CD14-positive monocyte (primary cell): ENCODE results near the gene F2. TPM values are rescaled to one million over a fixed set of nuclear protein-coding genes. Genes with fewer than 3 reads are reported as not detected.

Source experiments
- DNase-seq, 3 donors: peaks; one replicate each; pipeline ENCODE4 v3.0.0-alpha.2; 2011 to 2022
- H2AFZ ChIP-seq: 2 replicates; pipeline ENCODE4 v1.6.0; 2012; ENCODE audit warnings: mild to moderate bottlenecking, low read depth, low read length, inconsistent platforms; ENCODE audit not compliant: insufficient read depth, poor library complexity, severe bottlenecking
- H3K27ac ChIP-seq, 2 donors: 1 replicate in 1 of 2; 2 replicates in 1 of 2; pipeline ENCODE4 v1.5.1; 2012 to 2013; ENCODE audit warnings: low read length in 2 of 2, control low read depth in 1 of 2, inconsistent platforms in 1 of 2, low read depth in 1 of 2, mild to moderate bottlenecking in 1 of 2
- H3K27me3 ChIP-seq, 2 donors: one replicate each; pipeline versions ENCODE4 v1.6.0 to v1.6.1; 2011 to 2013; ENCODE audit warnings: low read length in 2 of 2; ENCODE audit not compliant: control insufficient read depth in 2 of 2, insufficient read depth in 2 of 2
- H3K36me3 ChIP-seq, 2 donors: replicated peaks in 1 of 2; 1 replicate in 1 of 2; 2 replicates in 1 of 2; pipeline versions ENCODE4 v1.5.1 to v1.6.1; 2012 to 2013; ENCODE audit warnings: low read length in 2 of 2, control low read depth in 1 of 2, inconsistent platforms in 1 of 2, mild to moderate bottlenecking in 1 of 2; ENCODE audit not compliant: insufficient read depth in 2 of 2, control insufficient read depth in 1 of 2
- H3K4me1 ChIP-seq, 2 donors: 1 replicate in 1 of 2; 2 replicates in 1 of 2; pipeline versions ENCODE4 v1.5.1 to v1.6.1; 2012 to 2013; ENCODE audit warnings: low read length in 2 of 2, control low read depth in 1 of 2, inconsistent platforms in 1 of 2, mild to moderate bottlenecking in 1 of 2, moderate library complexity in 1 of 2; ENCODE audit not compliant: insufficient read depth in 2 of 2, control insufficient read depth in 1 of 2
- H3K4me2 ChIP-seq: replicated peaks from 2 replicates; pipeline ENCODE3; 2012; ENCODE audit warnings: low read length, moderate library complexity, mild to moderate bottlenecking; ENCODE audit not compliant: poor library complexity, severe bottlenecking; ENCODE audit errors: extremely low read depth
- H3K4me3 ChIP-seq, 3 experiments: fragments of 200-600 bp in 1 of 3; sonication (generic) in 1 of 3; replicated peaks in 1 of 3; 1 replicate in 2 of 3; 2 replicates in 1 of 3; pipeline ENCODE4 v1.5.1; 2011 to 2013; ENCODE audit warnings: low read length in 3 of 3, mild to moderate bottlenecking in 3 of 3, control low read depth in 2 of 3, low read depth in 2 of 3, inconsistent platforms in 1 of 3, moderate library complexity in 1 of 3
- H3K79me2 ChIP-seq: 2 replicates; pipeline ENCODE4 v1.6.0; 2012; ENCODE audit warnings: mild to moderate bottlenecking, control low read depth, inconsistent platforms, low read length, moderate library complexity; ENCODE audit not compliant: insufficient read depth
- H3K9ac ChIP-seq: 2 replicates; pipeline ENCODE4 v1.6.0; 2017; ENCODE audit warnings: low read length, mild to moderate bottlenecking; ENCODE audit not compliant: insufficient read depth, poor library complexity, severe bottlenecking
- H3K9me3 ChIP-seq, 2 donors: replicated peaks in 1 of 2; 1 replicate in 1 of 2; 2 replicates in 1 of 2; pipeline versions ENCODE4 v1.5.1 to v1.6.1; 2012 to 2013; ENCODE audit warnings: low read length in 2 of 2, control low read depth in 1 of 2; ENCODE audit not compliant: control insufficient read depth in 1 of 2, insufficient read depth in 1 of 2
- H4K20me1 ChIP-seq: 2 replicates; pipeline ENCODE4 v1.6.0; 2012; ENCODE audit warnings: mild to moderate bottlenecking, low read length, control low read depth, moderate library complexity; ENCODE audit not compliant: insufficient read depth
- H3K27ac Mint-ChIP-seq, 7 donors: one replicate each; pipeline ENCODE4 v1.8.0; 2020; ENCODE audit warnings: mild to moderate bottlenecking in 7 of 7, mixed read lengths in 7 of 7, moderate library complexity in 6 of 7, inconsistent platforms in 2 of 7
- H3K27me3 Mint-ChIP-seq, 3 donors: one replicate each; pipeline ENCODE4 v1.8.0; 2021 to 2022; ENCODE audit warnings: low read depth in 3 of 3, mild to moderate bottlenecking in 3 of 3, mixed read lengths in 3 of 3, moderate library complexity in 3 of 3, inconsistent platforms in 1 of 3
- H3K36me3 Mint-ChIP-seq, 2 donors: one replicate each; pipeline ENCODE4 v1.8.0; 2020; ENCODE audit warnings: mixed read lengths in 2 of 2, inconsistent platforms in 1 of 2, mild to moderate bottlenecking in 1 of 2
- H3K4me1 Mint-ChIP-seq: one replicate; pipeline ENCODE4 v1.8.0; 2020; ENCODE audit warnings: mild to moderate bottlenecking, mixed read lengths
- H3K4me3 Mint-ChIP-seq, 2 donors: one replicate each; pipeline ENCODE4 v1.8.0; 2020; ENCODE audit warnings: mild to moderate bottlenecking in 2 of 2, mixed read lengths in 2 of 2, moderate library complexity in 1 of 2
- H3K9me3 Mint-ChIP-seq, 7 donors: one replicate each; pipeline ENCODE4 v1.8.0; 2020 to 2022; ENCODE audit warnings: mixed read lengths in 7 of 7, mild to moderate bottlenecking in 6 of 7, moderate library complexity in 6 of 7, inconsistent platforms in 2 of 7
- WGBS: methylation state at CpG from one replicate; pipeline ENCODE4 v1.1.5; 2013; ENCODE audit warnings: missing lambda C conversion rate; ENCODE audit not compliant: insufficient coverage; 5-methylcytosine and 5-hydroxymethylcytosine counted together
- intact Hi-C, 2 donors: fragments of 100-400 bp; cut with micrococcal nuclease; formaldehyde crosslinking; loops; one replicate each; pipeline versions ENCODE4 v1.15.0 to v1.15.1; 2023
- polyA plus RNA-seq, 3 donors: library from polyadenylated mRNA; depleted of rRNA in 1 of 3; unstranded in 2 of 3; stranded (reverse) in 1 of 3; fragments of 300-500 nt in 2 of 3; fragments of >200 nt in 1 of 3; fragmentation: Illumina TruSeq in 2 of 3; gene quantifications; 1 replicate in 2 of 3; 2 replicates in 1 of 3; pipeline ENCODE4 v1.2.3, GENCODE V29; 2012 to 2021
- TF ChIP-seq, protein P1 (sequence below): fragments of 200-600 bp; IDR thresholded peaks from one replicate; pipeline ENCODE4 v1.8.0; 2022; ENCODE audit warnings: antibody characterized with exemption, mild to moderate bottlenecking

The F2 gene
- polyA plus RNA-seq, 3 donors, result not detected

DNA sequence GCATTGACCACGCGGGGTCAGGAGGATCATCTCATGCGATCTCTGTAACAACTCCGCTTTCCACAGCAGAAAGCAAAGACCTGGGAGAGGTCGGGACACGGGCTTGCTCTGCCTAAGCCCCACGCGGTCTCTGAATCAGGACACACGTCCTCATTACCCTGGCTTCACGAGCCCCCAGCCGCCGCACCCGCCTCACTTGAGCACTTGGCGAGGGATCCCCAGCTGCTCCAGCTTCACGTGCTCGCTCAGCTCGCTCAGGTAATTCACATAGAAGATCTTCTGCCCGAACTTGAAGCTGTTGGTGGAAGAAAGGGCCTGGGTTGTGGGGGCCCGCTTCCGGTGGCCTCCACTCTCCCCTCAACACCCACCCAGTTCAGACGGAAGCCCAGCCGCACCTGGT is 38.2 kb upstream of the F2 start:
- peaks cover 0 to 1% (median 0%) of the 10 kb centered on the region in 7 donors for H3K9me3 Mint-ChIP-seq
- H3K27ac ChIP-seq, result no peak overlapping the region
- H3K4me1 ChIP-seq, result peaks cover 41 to 46% of the 10 kb centered on the region in 2 donors
- H3K9me3 ChIP-seq, result no peaks in the 10 kb centered on the region
- peaks cover 42% of the 10 kb centered on the region for H3K4me1 Mint-ChIP-seq
- no peak for DNase-seq
- no peaks in the 10 kb centered on the region for H3K27me3 ChIP-seq
- H3K36me3 ChIP-seq, result peaks cover 55 to 69% of the 10 kb centered on the region in 2 donors
- no peaks in the 10 kb centered on the region for H4K20me1 ChIP-seq
- no peak overlapping the region for H3K9ac ChIP-seq
- no peaks in the 10 kb centered on the region for H3K27me3 Mint-ChIP-seq
- no peak overlapping the region for H3K4me2 ChIP-seq
- H2AFZ ChIP-seq, result no peak overlapping the region
- intact Hi-C loops, result no loop called here
- H3K27ac Mint-ChIP-seq, result peak overlapping the region in 3 of 7 donors; percentile 30 to 37 (median 33)
- no peak overlapping the region for H3K4me3 ChIP-seq
- 95% methylated on average over 15 of the region's 22 CpGs for WGBS
- peaks cover 56 to 82% of the 10 kb centered on the region in 2 donors for H3K36me3 Mint-ChIP-seq
- no peak overlapping the region for H3K4me3 Mint-ChIP-seq
- TF ChIP-seq, protein P1, sequence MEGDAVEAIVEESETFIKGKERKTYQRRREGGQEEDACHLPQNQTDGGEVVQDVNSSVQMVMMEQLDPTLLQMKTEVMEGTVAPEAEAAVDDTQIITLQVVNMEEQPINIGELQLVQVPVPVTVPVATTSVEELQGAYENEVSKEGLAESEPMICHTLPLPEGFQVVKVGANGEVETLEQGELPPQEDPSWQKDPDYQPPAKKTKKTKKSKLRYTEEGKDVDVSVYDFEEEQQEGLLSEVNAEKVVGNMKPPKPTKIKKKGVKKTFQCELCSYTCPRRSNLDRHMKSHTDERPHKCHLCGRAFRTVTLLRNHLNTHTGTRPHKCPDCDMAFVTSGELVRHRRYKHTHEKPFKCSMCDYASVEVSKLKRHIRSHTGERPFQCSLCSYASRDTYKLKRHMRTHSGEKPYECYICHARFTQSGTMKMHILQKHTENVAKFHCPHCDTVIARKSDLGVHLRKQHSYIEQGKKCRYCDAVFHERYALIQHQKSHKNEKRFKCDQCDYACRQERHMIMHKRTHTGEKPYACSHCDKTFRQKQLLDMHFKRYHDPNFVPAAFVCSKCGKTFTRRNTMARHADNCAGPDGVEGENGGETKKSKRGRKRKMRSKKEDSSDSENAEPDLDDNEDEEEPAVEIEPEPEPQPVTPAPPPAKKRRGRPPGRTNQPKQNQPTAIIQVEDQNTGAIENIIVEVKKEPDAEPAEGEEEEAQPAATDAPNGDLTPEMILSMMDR, result no peak
- H3K79me2 ChIP-seq, result peaks cover 37% of the 10 kb centered on the region

DNA sequence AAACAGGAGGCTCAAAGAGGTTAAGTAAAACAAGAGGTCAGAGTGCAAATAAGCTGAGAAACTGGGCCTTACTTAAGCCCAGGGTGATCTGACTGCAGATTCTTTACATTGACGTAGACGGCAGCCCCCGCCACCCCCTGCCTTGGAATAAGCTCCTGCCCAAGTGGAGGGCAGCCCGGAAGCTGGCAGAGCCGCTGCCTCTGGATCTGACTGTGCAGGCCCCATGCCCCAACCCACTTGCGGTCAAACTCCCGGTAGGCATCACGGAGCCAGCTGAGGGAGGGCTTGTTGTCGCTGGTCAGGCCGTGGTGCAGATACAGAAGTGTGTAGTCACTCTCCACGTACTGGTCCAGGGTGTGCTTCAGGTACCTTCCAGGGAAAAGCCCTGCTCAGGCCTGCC is 37.2 kb upstream of the F2 start:
- H3K27ac Mint-ChIP-seq, result peak overlapping the region in 1 of 7 donors; percentile 38
- Histone ChIP-seq H4K20me1 (no peaks in the 10 kb centered on the region), H3K4me1 (peaks cover 32 to 36% of the 10 kb centered on the region in 2 donors), H3K36me3 (peaks cover 63 to 79% of the 10 kb centered on the region in 2 donors), H3K27ac (peak overlapping the region in 1 of 2 donors; percentile 45), H3K27me3 (no peaks in the 10 kb centered on the region), H3K79me2 (peaks cover 34% of the 10 kb centered on the region), H2AFZ (no peak overlapping the region), H3K4me2 (no peak overlapping the region), H3K9me3 (no peaks in the 10 kb centered on the region), H3K9ac (no peak overlapping the region), H3K4me3 (no peak overlapping the region)
- H3K4me1 Mint-ChIP-seq, result peaks cover 34% of the 10 kb centered on the region
- peaks cover 0 to 2% (median 0%) of the 10 kb centered on the region in 3 donors for H3K27me3 Mint-ChIP-seq
- H3K4me3 Mint-ChIP-seq, result no peak overlapping the region
- intact Hi-C loops, result no loop called here
- H3K36me3 Mint-ChIP-seq, result peaks cover 63 to 89% of the 10 kb centered on the region in 2 donors
- no peak for DNase-seq
- peaks cover 0 to 1% (median 0%) of the 10 kb centered on the region in 7 donors for H3K9me3 Mint-ChIP-seq
- 95% methylated on average over 11 of the region's 11 CpGs for WGBS
- TF ChIP-seq, protein P1, result no peak
